Placental pericyte (primary cell): ENCODE measurements around the gene BEND3. TPM values are rescaled to one million over a fixed set of nuclear protein-coding genes. Genes with fewer than 3 reads are reported as not detected.

ENCODE experiments used
- small RNA-seq: library from RNA; depleted of rRNA; stranded (forward); fragments of <200 nt; gene quantifications from one replicate; pipeline ENCODE3, GENCODE V24; 2012; ENCODE audit warnings: low replicate concordance
- total RNA-seq: library from RNA; depleted of rRNA; stranded (reverse); fragments of >200 nt; gene quantifications from 2 replicates; pipeline ENCODE4 v1.2.3, GENCODE V29; 2012

Gene BEND3
- total RNA-seq: 2.8 and 4.6 TPM in 2 replicates

DNA sequence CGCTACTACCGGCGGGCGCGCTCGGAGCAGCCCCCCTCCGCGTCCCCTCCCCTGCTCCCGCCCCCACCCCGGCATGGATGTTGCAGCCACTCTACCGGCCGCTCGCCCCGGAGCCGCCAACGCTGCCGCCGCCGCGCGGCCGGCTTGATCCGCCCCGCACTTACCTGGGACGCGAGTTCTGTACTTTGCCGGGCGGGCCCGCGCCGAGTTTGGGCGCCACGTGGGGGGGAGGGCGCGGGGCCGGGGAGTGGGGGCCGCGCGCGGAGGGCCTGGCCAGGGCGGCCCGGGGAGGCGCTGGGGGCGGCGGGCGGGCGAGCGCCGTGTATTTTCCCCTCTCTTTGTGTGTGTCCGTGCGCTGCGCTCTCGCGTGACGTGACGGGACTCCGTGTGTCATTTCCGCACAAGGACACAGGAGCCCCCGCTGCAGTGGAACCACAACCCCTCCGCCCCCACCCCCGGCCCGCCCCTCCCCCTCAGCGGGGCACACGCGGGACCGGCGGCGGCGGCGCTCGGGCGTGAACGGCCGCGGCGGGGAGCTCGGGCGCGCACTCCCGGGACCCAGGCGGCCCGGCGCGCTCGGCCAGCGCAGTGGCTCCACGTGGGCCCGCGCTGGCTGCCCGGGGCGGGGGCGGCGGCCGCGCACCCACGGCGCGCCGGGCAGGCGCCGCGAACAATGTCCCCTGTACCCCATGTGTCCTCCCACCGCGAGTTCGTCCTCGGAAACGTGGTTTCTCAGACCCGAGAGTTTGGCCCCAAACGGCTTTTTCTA is at the start of gene BEND3:
Gene BEND3, minus strand, starts transcription at position 590 of the 769 bp plus-strand sequence. CDS start 16,230 bp downstream, outside the sequence.

Small RNAs within 50 kb of the gene (small RNA-seq; reads per million reads assigned to genes)
- gene RNU6-1299P: not detected

Other genes starting within 250 kb of the BEND3 start
- gene CD24, start 140.8 kb downstream of the BEND3 start, total RNA-seq: 4.9 TPM in 1 of 2 replicates, not detected in the other
- gene MTRES1, start 87.3 kb downstream of the BEND3 start, total RNA-seq: 7.7 and 8.8 TPM in 2 replicates